NCI-H69 (cell line): ENCODE data around the gene IL17RA.
"Not testable (repeated sequence)": the region's sequence is repeated elsewhere in the genome, so short reads cannot be mapped to it uniquely, and the experiment has no call there.

Source experiments
- DNase-seq: peaks from one replicate; lab custom pipeline; 2025; lab: John Stamatoyannopoulos, UW

IL17RA gene

GRCh38 chr22:17120711-17121232, 36.0 kb downstream of the IL17RA start:
- peak; percentile 84 for DNase-seq

- peak; percentile 98 for DNase-seq
These were observed 36.7 kb downstream of the IL17RA start, which contains the start of gene TMEM121B for GRCh38 chr22:17121233-17122195. Gene TMEM121B, minus strand, starts transcription at chr22:17121360. Its CDS starts 233 bp downstream, at chr22:17121127.

GRCh38 chr22:17130199-17130598, 45.4 kb downstream of the IL17RA start:
- no peak for DNase-seq

- peak; percentile 82 for DNase-seq
These were observed 46.9 kb downstream of the IL17RA start for GRCh38 chr22:17131686-17132085.

GRCh38 chr22:17132112-17132511, 47.3 kb downstream of the IL17RA start:
- no peak for DNase-seq

- DNase-seq = no peak
These were observed 48.3 kb downstream of the IL17RA start for GRCh38 chr22:17133137-17133536.

- no peak for DNase-seq
These were observed 50.5 kb downstream of the IL17RA start for GRCh38 chr22:17135153-17135760.

GRCh38 chr22:17137170-17137569, 52.4 kb downstream of the IL17RA start:
- DNase-seq = no peak

- DNase-seq = no peak
These were observed 53.1 kb downstream of the IL17RA start for GRCh38 chr22:17137861-17138425.

- DNase-seq = no peak
These were observed 53.7 kb downstream of the IL17RA start for GRCh38 chr22:17138513-17138912.

- no peak for DNase-seq
These were observed 55.2 kb downstream of the IL17RA start for GRCh38 chr22:17140022-17140421.

GRCh38 chr22:17140826-17141766, 56.3 kb downstream of the IL17RA start:
- DNase-seq = no peak

GRCh38 chr22:17143101-17143500, 58.3 kb downstream of the IL17RA start:
- DNase-seq = no peak

- DNase-seq = no peak
These were observed 59.0 kb downstream of the IL17RA start for GRCh38 chr22:17143826-17144225.

- DNase-seq = no peak
These were observed 60.4 kb downstream of the IL17RA start for GRCh38 chr22:17145021-17145680.

- DNase-seq = not testable (repeated sequence)
These were observed 62.7 kb downstream of the IL17RA start for GRCh38 chr22:17147458-17147857.

- no peak for DNase-seq
These were observed 64.4 kb downstream of the IL17RA start for GRCh38 chr22:17149076-17149815.

- DNase-seq = no peak
These were observed 67.5 kb downstream of the IL17RA start for GRCh38 chr22:17152340-17152739.

- DNase-seq = no peak
These were observed 68.2 kb downstream of the IL17RA start for GRCh38 chr22:17152971-17153370.

GRCh38 chr22:17155941-17156340, 71.1 kb downstream of the IL17RA start:
- DNase-seq = no peak
